ENCODE measurements around the gene LRRC32. TPM values are rescaled to one million over a fixed set of nuclear protein-coding genes. Genes with fewer than 3 reads are reported as not detected.

The LRRC32 gene
- total and polyA plus RNA-seq, 2 experiments from 2014 or later, result 0.42 to 0.58 TPM

- no peak for TF ChIP-seq CTCF (conservative IDR thresholded peaks at IDR 0.05; ENCODE audit: low read depth in 2 of 2)
- no peak for TF ChIP-seq JUNB (IDR thresholded peaks at IDR 0.05; ENCODE audit: unreplicated experiment)
- no peak for TF ChIP-seq POLR2AphosphoS5 (IDR thresholded peaks at IDR 0.05; ENCODE audit: low read depth)
- no peak for TF ChIP-seq ZNF114 (CRISPR knock-in tag; IDR thresholded peaks at IDR 0.05)
- TF ChIP-seq ZNF331 (CRISPR knock-in tag; IDR thresholded peaks at IDR 0.05; ENCODE audit: low read depth), result no peak
- TF ChIP-seq CREB1 (CRISPR knock-in tag; IDR thresholded peaks at IDR 0.05; ENCODE audit: low read depth), result no peak
- no peak for TF ChIP-seq EZH2phosphoT487 (IDR thresholded peaks at IDR 0.05; ENCODE audit: unreplicated experiment)
- no peak for TF ChIP-seq ZNF462 (CRISPR knock-in tag; IDR thresholded peaks at IDR 0.05)
These were observed 43.0 kb upstream of the LRRC32 start (continued) for GRCh38 chr11:76713499-76713898.

- Histone ChIP-seq H3K79me2 (replicated peaks; ENCODE audit: insufficient read depth) (no peaks in the 10 kb centered on the region), H3K36me3 (ENCODE audit: insufficient read depth) (no peaks in the 10 kb centered on the region), H3K27ac (ENCODE audit: low read depth) (no peak overlapping the region), H3K9me2 (ENCODE audit: insufficient read depth) (no peaks in the 10 kb centered on the region), H3K4me2 (no peak overlapping the region), H2AFZ (no peak overlapping the region), H4K20me1 (replicated peaks; ENCODE audit: insufficient read depth) (no peaks in the 10 kb centered on the region), H3K27me3 (ENCODE audit: insufficient read depth) (no peaks in the 10 kb centered on the region), H3F3A (replicated peaks; ENCODE audit: low read depth) (no peaks in the 10 kb centered on the region), H3K4me1 (ENCODE audit: insufficient read depth) (no peaks in the 10 kb centered on the region), H3K4me3 (no peak overlapping the region)
- DNase-seq (ENCODE audit: low spot score) (no peak), ATAC-seq (no peak)
- Mint-ChIP-seq H3K9me3 (no peaks in the 10 kb centered on the region), H3K4me1 (peaks cover 3% of the 10 kb centered on the region; the same call in 1 of the 3 replicates), H3K27me3 (ENCODE audit: insufficient read depth, low read depth, poor library complexity) (peaks cover 13% of the 10 kb centered on the region), H3K27ac (no peak overlapping the region), H3K36me3 (ENCODE audit: low read depth) (no peaks in the 10 kb centered on the region; the same call in 2 of the 3 replicates), H3K4me3 (no peak overlapping the region)
- TF ChIP-seq EZH2phosphoT487 (IDR thresholded peaks at IDR 0.05; ENCODE audit: unreplicated experiment) (no peak), CTCF (conservative IDR thresholded peaks at IDR 0.05; ENCODE audit: low read depth in 2 of 2) (0 out of 4 replicates have a peak, but pooled peaks of 1 of the 2 experiments have one; percentile 5), NANOG (IDR thresholded peaks at IDR 0.05; ENCODE audit: borderline replicate concordance) (no peak), JUNB (IDR thresholded peaks at IDR 0.05; ENCODE audit: unreplicated experiment) (no peak)
These were observed 41.6 kb upstream of the LRRC32 start for GRCh38 chr11:76712125-76712524.
